Cardiac septum (tissue), 1 donor: ENCODE measurements around the gene GPC4. TPM values are rescaled to one million over a fixed set of nuclear protein-coding genes. Genes with fewer than 3 reads are reported as not detected.
"Not testable (repeated sequence)": the region's sequence is repeated elsewhere in the genome, so short reads cannot be mapped to it uniquely, and the experiment has no call there.

Experiments
- DNase-seq: peaks from one replicate; pipeline ENCODE4 v3.0.0-alpha.2; 2020; ENCODE audit warnings: low spot score
- intact Hi-C: fragments of 100-400 bp; cut with DNase I; formaldehyde crosslinking; loops from one replicate; pipeline ENCODE4 v1.14.0; 2022
- total RNA-seq: library from RNA; stranded (reverse); fragmentation: NEBNext Ultra II Directional; extraction: Animal tissue kit (Norgen Biotek cat#: 25700); gene quantifications from one replicate; pipeline ENCODE4 v1.2.1, GENCODE V29; 2021
- donor health status: DM: no; HTN: no; CAD: no.

GPC4 gene
- total RNA-seq, 1 donor from 2014 or later: 3.6 TPM

GRCh38 chrX:133323431-133323830 lies 91.9 kb downstream of the GPC4 start:
- no peak for DNase-seq
- intact Hi-C loops: no loop called here

- DNase-seq, intact Hi-C loops: not testable (repeated sequence)
Measured at GRCh38 chrX:133322269-133322668, 93.0 kb downstream of the GPC4 start.

GRCh38 chrX:133321451-133321850 lies 93.8 kb downstream of the GPC4 start:
- intact Hi-C loops: no loop called here
- DNase-seq: no peak

GRCh38 chrX:133314281-133314680 lies 101.0 kb downstream of the GPC4 start:
- no peak for DNase-seq
- intact Hi-C loops: no loop called here

GRCh38 chrX:133308499-133308897 lies 106.8 kb downstream of the GPC4 start:
- intact Hi-C loops: no loop called here
- no peak for DNase-seq

GRCh38 chrX:133307637-133308498 lies 107.4 kb downstream of the GPC4 start:
- no peak for DNase-seq
- intact Hi-C loops: no loop called here

GRCh38 chrX:133307094-133307493 lies 108.2 kb downstream of the GPC4 start:
- DNase-seq: no peak
- intact Hi-C loops: no loop called here

- intact Hi-C loops: no loop called here
Measured at GRCh38 chrX:133306316-133306715, 109.0 kb downstream of the GPC4 start.

GRCh38 chrX:133305348-133305747 lies 109.9 kb downstream of the GPC4 start:
- intact Hi-C loops: no loop called here
- no peak for DNase-seq

More at GRCh38 chrX:133306316-133306715, 109.0 kb downstream of the GPC4 start:
- DNase-seq: no peak

- intact Hi-C loops: no loop called here
- no peak for DNase-seq
Measured at GRCh38 chrX:133302775-133303445, 112.4 kb downstream of the GPC4 start.

- intact Hi-C loops: no loop called here
- no peak for DNase-seq
Measured at GRCh38 chrX:133300591-133300990, 114.7 kb downstream of the GPC4 start.

GRCh38 chrX:133297284-133297683 lies 118.0 kb downstream of the GPC4 start:
- intact Hi-C loops: no loop called here
- DNase-seq: no peak

- no peak for DNase-seq
- intact Hi-C loops: no loop called here
Measured at GRCh38 chrX:133294126-133294525, 121.2 kb downstream of the GPC4 start.

- DNase-seq: no peak
- intact Hi-C loops: no loop called here
Measured at GRCh38 chrX:133290076-133290475, 125.2 kb downstream of the GPC4 start.

- DNase-seq: no peak
- intact Hi-C loops: no loop called here
Measured at GRCh38 chrX:133287860-133288259, 127.4 kb downstream of the GPC4 start.

- intact Hi-C loops: no loop called here
- no peak for DNase-seq
Measured at GRCh38 chrX:133285341-133285740, 129.9 kb downstream of the GPC4 start.

GRCh38 chrX:133279112-133279730 lies 136.1 kb downstream of the GPC4 start:
- DNase-seq, intact Hi-C loops: not testable (repeated sequence)

GRCh38 chrX:133273180-133273579 lies 142.1 kb downstream of the GPC4 start:
- intact Hi-C loops: no loop called here
- no peak for DNase-seq

GRCh38 chrX:133269168-133269567 lies 146.1 kb downstream of the GPC4 start:
- DNase-seq: no peak
- intact Hi-C loops: no loop called here

GRCh38 chrX:133267621-133268020 lies 147.7 kb downstream of the GPC4 start:
- intact Hi-C loops: no loop called here
- DNase-seq: no peak

- no peak for DNase-seq
- intact Hi-C loops: no loop called here
Measured at GRCh38 chrX:133265331-133265730, 150.0 kb downstream of the GPC4 start.
